Smooth muscle cell of the brain vasculature (primary cell): ENCODE data around the gene GRIFIN.
"Not testable (repeated sequence)": the region's sequence is repeated elsewhere in the genome, so short reads cannot be mapped to it uniquely, and the experiment has no call there.

Experiments used
- DNase-seq: peaks from one replicate; pipeline ENCODE4 v3.0.0-alpha.2; 2012; ENCODE audit warnings: low read depth, low spot score

The GRIFIN gene

GRCh38 chr7:2459674-2460073 lies 16.5 kb downstream of the GRIFIN start:
- no peak for DNase-seq

GRCh38 chr7:2453849-2454248 lies 22.3 kb downstream of the GRIFIN start:
- DNase-seq, result not testable (repeated sequence)

DNA sequence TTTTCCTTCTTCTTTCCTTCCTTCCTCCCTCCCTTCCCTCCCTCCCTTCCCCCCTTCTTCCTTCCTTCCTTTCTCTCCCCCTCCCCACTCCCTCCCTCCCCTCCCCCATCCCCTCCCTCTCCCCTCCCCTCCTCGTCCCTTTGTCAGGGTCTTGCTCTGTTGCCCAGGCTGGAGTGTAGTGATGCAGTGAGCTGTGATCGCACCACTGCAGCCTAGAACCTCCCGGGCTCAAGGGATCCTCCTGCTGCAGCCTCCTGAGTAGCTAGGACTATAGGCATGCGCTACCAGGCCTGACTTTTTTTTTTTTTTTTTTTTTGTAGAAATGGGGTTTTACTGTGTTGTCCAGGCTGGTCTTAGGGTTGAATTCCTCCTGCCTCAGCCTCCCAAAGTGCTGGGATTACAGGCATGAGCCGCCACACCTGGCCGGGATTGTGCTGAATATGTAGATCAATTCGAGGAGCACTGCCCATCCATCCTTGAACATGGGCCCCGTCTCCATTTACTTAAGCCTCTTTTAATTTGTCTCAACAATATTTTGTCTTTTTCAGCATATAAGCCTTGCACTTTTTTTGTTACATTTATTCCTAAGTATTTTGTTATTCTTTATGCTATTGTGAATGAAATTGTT lies 23.4 kb downstream of the GRIFIN start:
- no peak for DNase-seq

DNA sequence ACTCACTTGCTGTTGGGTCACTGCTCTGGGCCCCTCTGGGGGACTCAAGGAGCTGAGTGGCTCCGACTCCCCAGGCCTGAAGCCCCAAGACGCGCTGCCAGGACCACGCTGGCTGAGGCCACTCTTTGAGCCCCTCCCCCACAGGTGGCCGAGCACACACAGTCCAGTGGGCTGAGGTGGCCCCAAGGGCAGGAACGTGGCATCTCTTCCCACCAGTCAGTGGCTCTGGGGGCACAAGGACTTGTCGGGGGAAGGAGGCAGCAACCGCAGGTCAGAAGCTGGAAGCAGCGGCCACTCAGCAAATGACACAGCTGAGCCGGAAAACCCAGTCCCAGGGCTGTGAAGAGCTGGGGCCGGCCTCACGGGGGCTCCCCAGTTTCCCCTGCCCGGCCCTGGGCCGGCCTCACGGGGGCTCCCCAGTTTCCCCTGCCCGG lies 24.1 kb downstream of the GRIFIN start:
- DNase-seq, result no peak

GRCh38 chr7:2451171-2452073 lies 24.8 kb downstream of the GRIFIN start:
- DNase-seq, result no peak

GRCh38 chr7:2450198-2451107 lies 25.7 kb downstream of the GRIFIN start:
- no peak for DNase-seq

DNA sequence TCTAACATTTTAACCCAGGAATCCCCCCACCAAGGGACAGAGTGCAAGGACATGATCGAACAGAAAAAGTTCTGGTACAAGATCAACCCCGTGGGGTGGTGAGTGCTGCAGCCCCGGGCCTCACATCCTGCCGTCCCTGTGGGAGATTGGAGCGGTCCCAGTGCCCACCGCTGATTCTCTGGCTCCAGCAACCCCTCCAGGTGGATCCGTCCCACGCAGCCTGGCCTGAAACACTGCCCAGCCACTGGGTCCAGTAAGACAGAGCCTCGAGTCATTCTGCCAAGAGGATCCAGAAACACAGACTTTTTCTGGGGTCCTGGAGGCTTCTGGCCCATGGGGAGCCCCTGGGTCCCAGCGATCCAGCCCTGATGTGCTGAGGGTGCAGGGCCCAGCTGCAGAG lies 29.5 kb downstream of the GRIFIN start:
- no peak for DNase-seq

- DNase-seq, result no peak
Measured at GRCh38 chr7:2445898-2446555, 30.2 kb downstream of the GRIFIN start.

DNA sequence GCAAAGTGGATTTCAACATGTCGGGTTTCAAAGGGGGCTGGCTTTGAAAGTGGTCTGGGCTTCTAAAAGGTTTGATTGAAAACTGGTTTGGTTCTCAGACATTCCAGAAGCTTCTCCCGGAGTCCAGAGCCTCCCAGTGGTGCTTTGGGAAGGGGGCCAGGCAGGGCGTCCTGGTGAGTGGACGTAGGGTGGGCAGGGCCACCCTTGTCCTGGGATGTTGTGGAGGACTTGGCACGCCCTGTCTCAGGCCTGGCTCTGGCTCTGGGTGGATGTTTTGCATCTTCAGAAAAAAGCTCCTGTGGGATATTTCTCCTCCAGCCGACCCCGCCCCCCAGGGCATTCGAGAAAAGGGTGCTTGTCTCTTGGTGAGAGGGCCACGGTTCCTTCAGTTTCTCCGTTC lies 31.2 kb downstream of the GRIFIN start:
- no peak for DNase-seq

- no peak for DNase-seq
Measured at GRCh38 chr7:2444476-2444875, 31.7 kb downstream of the GRIFIN start.

DNA sequence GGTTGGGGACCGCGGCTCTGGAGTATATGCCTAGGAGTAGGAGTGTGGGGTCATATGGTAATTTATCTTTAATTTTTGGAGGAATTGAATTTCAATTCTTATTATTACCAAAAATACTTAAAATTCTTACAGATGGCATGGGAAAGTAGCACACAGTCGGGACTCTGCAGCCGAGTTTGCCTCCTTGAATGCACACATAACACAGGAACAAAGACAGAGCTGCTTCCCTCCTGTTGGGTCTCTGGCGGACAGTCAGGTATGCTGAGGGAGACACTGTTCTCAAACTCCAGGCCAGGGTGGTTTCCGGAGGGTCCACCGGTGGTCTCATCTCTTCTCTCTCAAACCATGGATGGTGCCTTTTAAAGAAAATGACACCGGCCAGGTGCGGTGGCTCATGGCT lies 32.7 kb downstream of the GRIFIN start:
- DNase-seq, result no peak

GRCh38 chr7:2441430-2442058 lies 34.7 kb downstream of the GRIFIN start:
- DNase-seq, result no peak

DNA sequence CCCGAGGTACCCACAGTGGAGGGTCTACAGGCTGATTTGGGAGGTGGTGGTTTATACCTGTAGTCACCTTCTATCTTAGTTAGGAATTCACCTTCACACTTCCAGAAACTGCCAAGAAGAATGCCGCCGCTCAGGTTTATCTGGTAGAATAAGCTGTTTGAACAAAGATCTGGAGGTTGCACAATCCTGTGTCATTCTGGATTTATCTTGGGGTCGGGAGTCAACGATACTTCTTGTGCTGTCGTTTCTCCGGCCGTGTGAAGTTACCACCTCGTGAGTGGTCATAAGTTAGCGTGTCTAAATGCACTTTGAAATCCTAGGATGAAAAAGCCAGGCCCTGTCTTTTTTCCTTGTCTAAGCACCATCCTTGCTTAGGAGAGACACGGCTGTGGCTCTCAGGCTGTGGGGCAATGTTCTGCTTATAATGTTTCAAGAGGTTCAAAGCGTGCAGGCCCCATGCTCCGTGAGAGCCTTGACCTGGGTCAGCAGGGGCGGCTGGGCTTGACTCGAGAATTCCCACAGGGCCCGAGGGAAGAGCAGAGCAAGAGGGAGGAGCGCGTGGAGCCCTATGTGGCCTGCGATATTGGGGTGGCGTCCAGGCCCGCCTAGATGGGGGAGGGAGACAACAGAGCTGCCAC lies 35.5 kb downstream of the GRIFIN start:
- DNase-seq, result no peak

DNA sequence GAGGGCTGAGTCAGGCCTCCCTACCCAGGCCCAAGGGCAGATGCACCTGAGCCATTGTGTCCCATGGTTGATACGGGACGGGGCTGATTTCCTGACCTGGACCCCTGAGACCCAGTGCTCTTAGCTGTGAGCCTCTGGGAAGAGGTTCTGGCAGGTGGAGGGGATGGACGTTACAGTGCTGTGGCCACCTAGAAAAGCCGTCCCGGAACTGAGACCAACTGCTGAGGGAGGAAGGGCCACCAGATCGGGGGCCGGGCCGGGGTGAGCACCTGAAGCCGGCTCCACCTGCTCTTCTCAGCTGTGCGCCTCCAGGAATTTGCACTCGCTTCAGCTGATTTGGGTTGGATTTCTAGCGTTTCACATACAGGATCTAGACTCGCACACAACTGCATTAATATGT lies 37.4 kb downstream of the GRIFIN start:
- no peak for DNase-seq

GRCh38 chr7:2438186-2438585 lies 38.0 kb downstream of the GRIFIN start:
- no peak for DNase-seq

- no peak for DNase-seq
Measured at GRCh38 chr7:2437537-2438148, 38.6 kb downstream of the GRIFIN start.

GRCh38 chr7:2437136-2437535 lies 39.1 kb downstream of the GRIFIN start:
- no peak for DNase-seq

GRCh38 chr7:2436341-2437104 lies 39.7 kb downstream of the GRIFIN start:
- no peak for DNase-seq

DNA sequence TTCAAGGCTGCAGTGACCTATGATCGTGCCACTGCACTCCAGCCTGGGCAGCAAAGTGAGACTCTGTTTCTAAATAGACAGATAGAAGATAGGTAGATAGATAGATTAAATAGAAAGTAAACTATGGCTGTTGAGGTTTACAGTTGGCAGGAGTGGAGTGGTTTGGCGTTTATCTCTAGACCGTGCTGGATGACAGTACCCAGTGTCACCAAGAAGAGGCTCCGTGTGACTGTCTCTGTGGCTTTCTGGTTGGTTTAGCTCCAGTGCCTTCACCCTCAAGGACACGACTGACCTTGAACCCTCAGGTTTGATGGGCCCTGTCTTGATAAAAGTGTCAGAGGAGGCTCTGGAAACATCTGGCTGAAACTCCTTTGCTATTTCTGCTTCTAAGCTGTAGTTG lies 41.1 kb downstream of the GRIFIN start:
- DNase-seq, result no peak
